SK-N-SH (cell line): ENCODE measurements around the gene PIGL.

Experiments
- CHD2 ChIP-seq: fragments of 150-350 bp; IDR thresholded peaks from 2 replicates; pipeline ENCODE4 v1.6.1; 2018; ENCODE audit warnings: low read length; ENCODE audit not compliant: partially characterized antibody
- EZH2phosphoT487 ChIP-seq: fragments of 200-600 bp; sonication (generic); IDR thresholded peaks from 2 replicates; pipeline ENCODE4 v1.6.1; 2017; ENCODE audit warnings: low read depth, mixed run types, mild to moderate bottlenecking, antibody characterized with exemption, moderate library complexity, borderline replicate concordance
- FOXJ3 ChIP-seq: sonication (generic); formaldehyde crosslinking; IDR thresholded peaks from 2 replicates; pipeline ENCODE4 v1.5.1; 2020; ENCODE audit warnings: mild to moderate bottlenecking, missing genetic modification reagents
- MXI1 ChIP-seq: IDR thresholded peaks from 2 replicates; pipeline ENCODE4 v1.6.1; 2012; ENCODE audit warnings: mild to moderate bottlenecking, low read depth, low read length, improper control_type of control experiment
- YY1 ChIP-seq: IDR thresholded peaks from 2 replicates; pipeline ENCODE4 v1.4.0; 2012; ENCODE audit warnings: low read depth, mild to moderate bottlenecking
- TF ChIP-seq, protein P1 (sequence below): fragments of 200-600 bp; sonication (generic); IDR thresholded peaks from 2 replicates; pipeline ENCODE4 v1.6.1; 2017; ENCODE audit warnings: antibody characterized with exemption, mild to moderate bottlenecking, moderate library complexity

DNA sequence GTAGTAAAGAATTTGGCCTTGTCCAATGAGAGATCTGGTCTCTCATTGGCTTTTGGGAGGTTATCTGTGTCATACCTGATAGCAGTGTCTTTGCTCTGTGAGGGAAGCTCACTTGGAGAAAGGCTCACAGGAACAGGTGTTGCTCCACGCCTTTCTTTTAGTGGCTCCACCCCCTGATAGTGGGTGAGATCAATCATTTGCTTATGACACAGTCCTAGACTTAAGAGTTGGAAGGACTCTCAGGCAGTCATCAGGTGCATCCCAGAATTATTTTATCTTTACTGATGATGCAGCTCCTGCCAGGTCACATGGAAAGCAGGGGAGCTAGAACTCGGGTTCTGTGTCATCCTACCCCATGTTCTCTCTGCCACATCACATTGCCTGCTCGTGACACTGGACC lies 76.9 kb downstream of the PIGL start:
- no peak for TF ChIP-seq MXI1
- TF ChIP-seq, protein P1, sequence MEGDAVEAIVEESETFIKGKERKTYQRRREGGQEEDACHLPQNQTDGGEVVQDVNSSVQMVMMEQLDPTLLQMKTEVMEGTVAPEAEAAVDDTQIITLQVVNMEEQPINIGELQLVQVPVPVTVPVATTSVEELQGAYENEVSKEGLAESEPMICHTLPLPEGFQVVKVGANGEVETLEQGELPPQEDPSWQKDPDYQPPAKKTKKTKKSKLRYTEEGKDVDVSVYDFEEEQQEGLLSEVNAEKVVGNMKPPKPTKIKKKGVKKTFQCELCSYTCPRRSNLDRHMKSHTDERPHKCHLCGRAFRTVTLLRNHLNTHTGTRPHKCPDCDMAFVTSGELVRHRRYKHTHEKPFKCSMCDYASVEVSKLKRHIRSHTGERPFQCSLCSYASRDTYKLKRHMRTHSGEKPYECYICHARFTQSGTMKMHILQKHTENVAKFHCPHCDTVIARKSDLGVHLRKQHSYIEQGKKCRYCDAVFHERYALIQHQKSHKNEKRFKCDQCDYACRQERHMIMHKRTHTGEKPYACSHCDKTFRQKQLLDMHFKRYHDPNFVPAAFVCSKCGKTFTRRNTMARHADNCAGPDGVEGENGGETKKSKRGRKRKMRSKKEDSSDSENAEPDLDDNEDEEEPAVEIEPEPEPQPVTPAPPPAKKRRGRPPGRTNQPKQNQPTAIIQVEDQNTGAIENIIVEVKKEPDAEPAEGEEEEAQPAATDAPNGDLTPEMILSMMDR: no peak
- TF ChIP-seq CHD2: no peak
- TF ChIP-seq EZH2phosphoT487: no peak
- TF ChIP-seq FOXJ3 (CRISPR knock-in tag): no peak
- no peak for TF ChIP-seq YY1
